ENCODE results near the gene P2RY4.
"Not testable (repeated sequence)": the region's sequence is repeated elsewhere in the genome, so short reads cannot be mapped to it uniquely, and the experiment has no call there.

P2RY4 gene

GRCh38 chrX:70260104-70260503, at the start of gene P2RY4:
Gene P2RY4 (minus strand): TSS chrX:70260204. CDS start chrX:70259624, 580 bp downstream.
- DNase-seq = no peak

- no peak for DNase-seq
These were observed 41.7 kb upstream of the P2RY4 start for GRCh38 chrX:70301716-70302115.

GRCh38 chrX:70293621-70294020, 33.6 kb upstream of the P2RY4 start:
- no peak for DNase-seq

- no peak for DNase-seq
These were observed 32.8 kb upstream of the P2RY4 start for GRCh38 chrX:70292788-70293187.

- peak; percentile 51 to 63 for DNase-seq
These were observed 30.1 kb upstream of the P2RY4 start, which contains the start of the genes KIF4A and PDZD11 for GRCh38 chrX:70289793-70290770. Gene KIF4A (plus strand): TSS chrX:70290104. CDS start chrX:70290459, 355 bp downstream. Gene PDZD11 (minus strand): TSS chrX:70289927. CDS start chrX:70289341, 586 bp downstream.

- DNase-seq = no peak
These were observed 29.3 kb upstream of the P2RY4 start for GRCh38 chrX:70289168-70289792.

GRCh38 chrX:70281951-70282350, 21.9 kb upstream of the P2RY4 start, which contains the start of gene RAB41:
Gene RAB41 (plus strand): TSS chrX:70282172. CDS start chrX:70282218, 46 bp downstream.
- no peak for DNase-seq

- DNase-seq = no peak
These were observed 20.6 kb upstream of the P2RY4 start for GRCh38 chrX:70280573-70280972.

- DNase-seq = no peak
These were observed 19.1 kb upstream of the P2RY4 start for GRCh38 chrX:70279081-70279480.

GRCh38 chrX:70274029-70274428, 14.0 kb upstream of the P2RY4 start:
- DNase-seq = not testable (repeated sequence)

- no peak for DNase-seq
These were observed 8.0 kb upstream of the P2RY4 start, which contains the start of gene ARR3 for GRCh38 chrX:70268034-70268433. Gene ARR3 (plus strand): TSS chrX:70268334. CDS start chrX:70269386, 1,052 bp downstream.

GRCh38 chrX:70264784-70265183, 4.8 kb upstream of the P2RY4 start:
- peak in 1 of 2 experiments; percentile 0 for DNase-seq

GRCh38 chrX:70262952-70263567, 3.1 kb upstream of the P2RY4 start:
- peak; percentile 0 to 1 for DNase-seq

GRCh38 chrX:70257423-70258288, 2.3 kb downstream of the P2RY4 start:
- no peak for DNase-seq

GRCh38 chrX:70255452-70255851, 4.6 kb downstream of the P2RY4 start:
- DNase-seq = no peak

GRCh38 chrX:70254909-70255308, 5.1 kb downstream of the P2RY4 start:
- no peak for DNase-seq

GRCh38 chrX:70254063-70254400, 6.0 kb downstream of the P2RY4 start:
- DNase-seq = no peak

GRCh38 chrX:70253377-70254062, 6.5 kb downstream of the P2RY4 start:
- DNase-seq = no peak

- DNase-seq = no peak
These were observed 7.5 kb downstream of the P2RY4 start for GRCh38 chrX:70252491-70252890.

- DNase-seq = no peak
These were observed 12.8 kb downstream of the P2RY4 start for GRCh38 chrX:70247252-70247651.

GRCh38 chrX:70244881-70245280, 15.1 kb downstream of the P2RY4 start:
- no peak for DNase-seq

GRCh38 chrX:70243601-70244000, 16.4 kb downstream of the P2RY4 start:
- not testable (repeated sequence) for DNase-seq

All from Kasumi-1 (cell line).